Neutrophil (primary cell): ENCODE measurements around the gene TEDC2.

Experiments used
- H3K27ac ChIP-seq: fragments of 200-600 bp; sonication (generic); 2 replicates; pipeline ENCODE4 v1.5.1; 2016; ENCODE audit warnings: mild to moderate bottlenecking, moderate library complexity
- H3K27me3 ChIP-seq: fragments of 200-600 bp; sonication (generic); 2 replicates; pipeline ENCODE4 v1.6.0; 2016; ENCODE audit warnings: mild to moderate bottlenecking
- H3K36me3 ChIP-seq: fragments of 200-600 bp; sonication (generic); 2 replicates; pipeline ENCODE4 v1.5.1; 2017
- H3K4me1 ChIP-seq, 2 experiments: fragments of 200-600 bp in 1 of 2; sonication (generic) in 1 of 2; 1 replicate in 1 of 2; 2 replicates in 1 of 2; pipeline versions ENCODE4 v1.5.1 to v1.6.1; 2013 to 2016; ENCODE audit warnings: low read depth in 1 of 2, low read length in 1 of 2, mild to moderate bottlenecking in 1 of 2, moderate library complexity in 1 of 2; ENCODE audit not compliant: control insufficient read depth in 1 of 2, insufficient read depth in 1 of 2
- H3K4me3 ChIP-seq, 2 experiments: fragments of 200-600 bp in 1 of 2; sonication (generic) in 1 of 2; 1 replicate in 1 of 2; 2 replicates in 1 of 2; pipeline ENCODE4 v1.5.1; 2013 to 2016; ENCODE audit warnings: low read depth in 1 of 2, low read length in 1 of 2, mild to moderate bottlenecking in 1 of 2, moderate library complexity in 1 of 2
- H3K9me3 ChIP-seq: fragments of 200-600 bp; sonication (generic); 2 replicates; pipeline ENCODE4 v1.5.1; 2016
- TF ChIP-seq, protein P1 (sequence below): fragments of 200-600 bp; sonication (generic); IDR thresholded peaks from 2 replicates; pipeline ENCODE4 v1.5.1; 2016; ENCODE audit warnings: antibody characterized with exemption

TEDC2 gene

DNA sequence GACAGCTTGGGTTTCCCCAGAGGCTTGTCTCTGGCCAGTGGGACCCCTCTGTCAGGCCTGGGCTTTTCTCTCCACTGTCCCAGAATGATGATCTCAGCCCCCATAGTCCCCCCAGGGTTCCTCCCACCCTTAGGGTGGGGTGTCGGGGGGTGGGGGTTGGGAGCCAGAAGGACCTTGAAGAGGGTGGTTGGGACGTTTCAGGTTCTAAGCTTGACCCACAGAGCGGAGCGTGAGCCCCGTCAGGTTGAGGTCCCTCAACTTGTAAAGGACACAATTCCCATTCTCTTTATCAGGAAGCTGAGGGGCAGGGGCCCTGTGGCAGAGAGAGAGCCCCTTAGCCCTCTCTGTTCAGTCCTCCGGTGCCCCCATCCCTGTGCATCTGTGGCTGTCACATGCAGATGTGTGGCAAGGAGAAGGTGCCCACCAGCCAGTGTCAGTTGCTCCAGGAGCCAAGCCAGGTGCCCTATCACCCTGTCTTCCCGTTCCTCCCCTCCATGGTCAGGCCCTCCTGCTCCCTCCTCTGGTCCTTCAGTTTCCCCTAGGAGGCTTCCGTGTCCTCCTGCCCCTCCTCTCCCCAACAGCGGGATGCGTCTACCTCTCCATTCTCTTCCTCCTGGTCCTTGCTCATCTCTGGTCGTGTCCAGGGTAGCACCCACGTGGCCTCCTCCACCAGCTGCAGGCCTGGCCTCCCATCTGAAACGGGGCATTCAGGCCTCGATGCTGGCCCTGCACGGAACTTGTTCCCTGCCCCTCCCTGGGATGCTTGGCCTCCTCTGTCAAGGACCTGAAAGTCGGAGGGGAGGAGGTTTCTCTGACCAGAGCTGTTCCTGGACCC lies 9.7 kb downstream of the TEDC2 start:
- Histone ChIP-seq H3K27me3 (peaks cover 94% of the 10 kb centered on the region), H3K4me1 (peaks cover 19 to 37% of the 10 kb centered on the region in 2 experiments), H3K36me3 (no peaks in the 10 kb centered on the region), H3K4me3 (no peak overlapping the region), H3K27ac (no peak overlapping the region), H3K9me3 (no peaks in the 10 kb centered on the region)
- TF ChIP-seq, protein P1, sequence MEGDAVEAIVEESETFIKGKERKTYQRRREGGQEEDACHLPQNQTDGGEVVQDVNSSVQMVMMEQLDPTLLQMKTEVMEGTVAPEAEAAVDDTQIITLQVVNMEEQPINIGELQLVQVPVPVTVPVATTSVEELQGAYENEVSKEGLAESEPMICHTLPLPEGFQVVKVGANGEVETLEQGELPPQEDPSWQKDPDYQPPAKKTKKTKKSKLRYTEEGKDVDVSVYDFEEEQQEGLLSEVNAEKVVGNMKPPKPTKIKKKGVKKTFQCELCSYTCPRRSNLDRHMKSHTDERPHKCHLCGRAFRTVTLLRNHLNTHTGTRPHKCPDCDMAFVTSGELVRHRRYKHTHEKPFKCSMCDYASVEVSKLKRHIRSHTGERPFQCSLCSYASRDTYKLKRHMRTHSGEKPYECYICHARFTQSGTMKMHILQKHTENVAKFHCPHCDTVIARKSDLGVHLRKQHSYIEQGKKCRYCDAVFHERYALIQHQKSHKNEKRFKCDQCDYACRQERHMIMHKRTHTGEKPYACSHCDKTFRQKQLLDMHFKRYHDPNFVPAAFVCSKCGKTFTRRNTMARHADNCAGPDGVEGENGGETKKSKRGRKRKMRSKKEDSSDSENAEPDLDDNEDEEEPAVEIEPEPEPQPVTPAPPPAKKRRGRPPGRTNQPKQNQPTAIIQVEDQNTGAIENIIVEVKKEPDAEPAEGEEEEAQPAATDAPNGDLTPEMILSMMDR, result no peak

GRCh38 chr16:2470234-2470601 lies 10.3 kb downstream of the TEDC2 start:
- H3K27me3 ChIP-seq, result peaks cover 96% of the 10 kb centered on the region
- no peak overlapping the region for H3K27ac ChIP-seq
- TF ChIP-seq, protein P1, result no peak
- H3K36me3 ChIP-seq, result no peaks in the 10 kb centered on the region
- peaks cover 20 to 39% of the 10 kb centered on the region in 2 experiments for H3K4me1 ChIP-seq
- H3K4me3 ChIP-seq, result no peak overlapping the region
- no peaks in the 10 kb centered on the region for H3K9me3 ChIP-seq

- TF ChIP-seq, protein P1, result no peak
- no peak overlapping the region for H3K4me3 ChIP-seq
- no peaks in the 10 kb centered on the region for H3K9me3 ChIP-seq
- H3K27me3 ChIP-seq, result peaks cover 96% of the 10 kb centered on the region
- no peaks in the 10 kb centered on the region for H3K36me3 ChIP-seq
- H3K27ac ChIP-seq, result no peak overlapping the region
- H3K4me1 ChIP-seq, result peaks cover 24 to 43% of the 10 kb centered on the region in 2 experiments
Measured at GRCh38 chr16:2470603-2471015, 10.7 kb downstream of the TEDC2 start.

DNA sequence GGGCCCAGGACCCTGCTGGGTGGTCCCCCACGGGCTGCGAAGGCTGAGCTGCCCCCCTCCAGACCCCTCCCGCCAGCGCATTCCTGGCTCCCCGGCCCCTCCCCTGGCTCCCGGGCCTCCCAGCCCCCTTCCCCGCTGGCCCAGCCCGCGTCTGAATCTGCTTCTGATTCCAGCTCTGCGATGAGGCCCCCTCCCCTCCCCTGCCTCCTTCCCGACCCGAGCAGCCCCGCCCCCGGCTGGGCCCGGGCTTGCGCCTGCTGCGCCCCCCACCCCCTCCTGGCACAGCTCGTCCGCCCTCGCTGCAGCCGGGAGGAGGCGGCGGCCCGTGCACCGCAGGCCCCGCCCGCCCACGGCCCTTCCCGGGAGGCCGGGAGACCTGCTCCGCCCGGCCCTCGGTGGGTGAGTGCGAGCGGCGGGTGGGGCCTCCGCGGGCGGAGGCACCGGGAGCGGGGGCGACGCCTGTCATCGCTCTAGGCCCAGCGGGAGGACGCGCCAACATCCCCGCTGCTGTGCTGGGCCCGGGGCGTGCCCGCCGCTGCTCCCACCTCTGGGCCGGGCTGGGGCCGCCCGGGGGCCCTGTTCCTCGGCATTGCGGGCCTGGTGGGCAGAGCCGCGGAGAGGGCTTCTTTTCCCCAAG lies 11.2 kb downstream of the TEDC2 start, which contains the start of gene NTN3:
NTN3 (plus strand) TSS at position 282 of the 637 bp plus-strand sequence. CDS start 405 bp downstream, outside the sequence.
- H3K4me3 ChIP-seq, result no peak within 1 kb of the TSS
- TF ChIP-seq, protein P1, result no peak
- H3K27ac ChIP-seq, result no peak within 1 kb of the TSS
- no peaks in the 10 kb centered on the region for H3K9me3 ChIP-seq
- H3K4me1 ChIP-seq, result peaks cover 29 to 48% of the 10 kb centered on the region in 2 experiments
- peaks cover 96% of the 10 kb centered on the region for H3K27me3 ChIP-seq
- no peaks in the 10 kb centered on the region for H3K36me3 ChIP-seq

- Histone ChIP-seq H3K27me3 (peaks cover 93% of the 10 kb centered on the region), H3K27ac (no peak overlapping the region), H3K9me3 (no peaks in the 10 kb centered on the region), H3K4me1 (peaks cover 29 to 48% of the 10 kb centered on the region in 2 experiments), H3K36me3 (no peaks in the 10 kb centered on the region), H3K4me3 (no peak overlapping the region)
- TF ChIP-seq, protein P1, result no peak
Measured at GRCh38 chr16:2471653-2472487, 12.0 kb downstream of the TEDC2 start.
